Vagina (tissue), 2 donors: Measurements from ENCODE around the gene FAM236A.
"Not testable (repeated sequence)": the region's sequence is repeated elsewhere in the genome, so short reads cannot be mapped to it uniquely, and the experiment has no call there.

Experiments used
- POLR2A ChIP-seq, 2 donors: fragments of 450-650 bp; IDR thresholded peaks; one replicate each; pipeline ENCODE4 v1.6.1; 2017; ENCODE audit warnings: antibody characterized with exemption in 2 of 2, mild to moderate bottlenecking in 2 of 2, moderate library complexity in 2 of 2
- POLR2AphosphoS5 ChIP-seq, 2 donors: sonication (generic); formaldehyde crosslinking; IDR thresholded peaks; one replicate each; pipeline ENCODE4 v1.9.0; 2017; ENCODE audit warnings: antibody characterized with exemption in 2 of 2, mild to moderate bottlenecking in 2 of 2, low read depth in 1 of 2; ENCODE audit not compliant: insufficient read depth in 1 of 2
- TF ChIP-seq, protein P1 (sequence below), 3 experiments: fragments of 450-650 bp in 2 of 3; fragments of 200-600 bp in 1 of 3; sonication (generic) in 1 of 3; IDR thresholded peaks; one replicate each; pipeline ENCODE4 v1.5.1; 2017 to 2019; ENCODE audit warnings: antibody characterized with exemption in 3 of 3, mild to moderate bottlenecking in 2 of 3, moderate library complexity in 2 of 3

- TF ChIP-seq POLR2AphosphoS5 (IDR thresholded peaks at IDR 0.05; ENCODE audit: insufficient read depth in 1 of 2, low read depth in 1 of 2); POLR2A (IDR thresholded peaks at IDR 0.05): not testable (repeated sequence)
- TF ChIP-seq, protein P1, sequence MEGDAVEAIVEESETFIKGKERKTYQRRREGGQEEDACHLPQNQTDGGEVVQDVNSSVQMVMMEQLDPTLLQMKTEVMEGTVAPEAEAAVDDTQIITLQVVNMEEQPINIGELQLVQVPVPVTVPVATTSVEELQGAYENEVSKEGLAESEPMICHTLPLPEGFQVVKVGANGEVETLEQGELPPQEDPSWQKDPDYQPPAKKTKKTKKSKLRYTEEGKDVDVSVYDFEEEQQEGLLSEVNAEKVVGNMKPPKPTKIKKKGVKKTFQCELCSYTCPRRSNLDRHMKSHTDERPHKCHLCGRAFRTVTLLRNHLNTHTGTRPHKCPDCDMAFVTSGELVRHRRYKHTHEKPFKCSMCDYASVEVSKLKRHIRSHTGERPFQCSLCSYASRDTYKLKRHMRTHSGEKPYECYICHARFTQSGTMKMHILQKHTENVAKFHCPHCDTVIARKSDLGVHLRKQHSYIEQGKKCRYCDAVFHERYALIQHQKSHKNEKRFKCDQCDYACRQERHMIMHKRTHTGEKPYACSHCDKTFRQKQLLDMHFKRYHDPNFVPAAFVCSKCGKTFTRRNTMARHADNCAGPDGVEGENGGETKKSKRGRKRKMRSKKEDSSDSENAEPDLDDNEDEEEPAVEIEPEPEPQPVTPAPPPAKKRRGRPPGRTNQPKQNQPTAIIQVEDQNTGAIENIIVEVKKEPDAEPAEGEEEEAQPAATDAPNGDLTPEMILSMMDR (IDR thresholded peaks at IDR 0.05): not testable (repeated sequence)
Measured at GRCh38 chrX:72936455-72936854, 1.6 kb upstream of the FAM236A start.
